GM21381 (cell line): ENCODE data around the gene SAFB.

Experiments used
- ATAC-seq: cut with Tn5 transposase; IDR thresholded peaks from one replicate; pipeline ENCODE4 v1.9.1; 2021; ENCODE audit warnings: mild to moderate bottlenecking, moderate library complexity; ENCODE audit not compliant: unreplicated experiment

SAFB gene

DNA sequence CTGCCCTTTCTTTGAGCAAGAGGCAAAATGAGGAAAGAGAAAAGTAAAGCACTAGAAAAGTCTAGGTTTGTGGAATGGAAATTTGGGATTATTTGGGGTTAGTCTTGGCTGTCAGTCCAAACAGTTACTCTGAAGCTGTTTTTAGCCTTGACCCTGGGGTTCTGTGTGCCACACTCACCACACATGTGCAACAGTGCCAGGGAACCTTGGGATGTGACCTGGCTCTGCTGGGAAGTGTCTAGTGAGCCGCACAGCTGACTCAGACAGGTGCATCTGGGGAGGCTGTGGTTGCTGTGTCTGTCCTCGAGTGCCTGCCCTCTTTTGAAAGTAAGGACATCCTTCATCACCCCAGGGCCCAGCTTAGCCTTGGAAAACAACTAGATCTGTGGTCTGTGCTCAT, 41.6 kb downstream of the SAFB start:
- no peak for ATAC-seq

DNA sequence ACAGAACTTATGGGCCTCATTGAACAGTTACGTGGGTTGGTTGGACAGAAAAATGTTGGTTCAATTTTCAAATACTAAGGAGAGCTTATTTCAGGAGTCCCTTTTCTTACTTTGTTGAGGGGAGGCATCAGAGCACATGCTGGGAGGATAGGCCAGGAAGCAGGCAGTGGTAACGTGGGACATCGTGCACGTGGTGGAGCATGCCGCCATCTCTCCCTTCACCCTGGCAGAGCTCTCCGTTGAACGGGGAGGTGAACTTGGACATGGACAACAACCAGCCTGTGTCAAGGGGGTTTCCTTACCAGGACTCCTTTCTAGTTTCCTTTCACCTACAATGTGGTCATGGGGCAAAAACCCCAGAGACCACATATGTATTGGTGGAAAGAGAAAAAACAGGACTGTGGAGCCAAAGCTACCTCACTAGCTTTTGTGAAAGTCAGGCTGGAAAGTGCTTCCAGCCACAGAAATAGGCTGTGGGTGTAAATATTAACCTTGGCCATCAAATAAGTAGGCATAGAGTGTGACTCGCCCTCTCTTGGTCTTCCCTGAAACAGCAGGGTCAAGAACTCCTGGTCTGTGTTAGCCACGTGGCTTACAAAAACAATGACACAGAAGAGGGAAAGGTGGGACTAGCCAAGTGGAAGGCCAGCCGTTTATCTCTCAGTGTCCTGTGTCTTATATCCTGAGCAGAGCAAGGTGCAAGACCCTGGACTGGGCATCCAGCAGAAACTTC, 43.1 kb downstream of the SAFB start:
- ATAC-seq = no peak

DNA sequence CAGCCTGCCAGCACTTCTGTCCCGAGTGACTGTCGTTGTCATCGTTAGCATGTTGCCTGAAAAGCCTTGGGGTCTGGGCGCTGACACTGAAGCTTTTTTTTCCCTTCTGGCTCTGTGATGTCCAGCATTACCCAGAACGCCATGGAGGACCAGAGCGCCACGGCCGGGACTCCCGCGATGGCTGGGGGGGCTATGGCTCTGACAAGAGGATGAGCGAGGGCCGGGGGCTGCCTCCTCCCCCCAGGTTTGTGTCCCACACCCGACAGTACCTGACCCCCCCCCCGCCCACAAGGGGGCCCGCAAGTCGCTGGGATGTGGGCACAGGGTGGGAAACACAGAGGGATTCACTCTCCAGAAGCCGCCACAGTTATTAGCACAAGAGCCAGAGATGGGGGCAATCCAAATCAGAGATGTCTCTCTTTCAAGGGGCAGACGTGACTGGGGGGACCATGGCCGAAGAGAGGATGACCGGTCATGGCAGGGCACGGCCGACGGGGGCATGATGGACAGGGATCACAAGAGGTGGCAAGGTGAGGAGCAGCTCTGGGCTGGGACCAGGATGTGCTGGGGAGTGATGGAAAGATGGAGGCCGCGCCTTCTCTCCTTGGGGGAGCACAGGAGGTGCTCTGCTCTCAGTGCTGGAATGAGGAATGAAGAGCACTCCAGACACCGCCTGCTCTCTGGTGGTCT, 44.2 kb downstream of the SAFB start:
- ATAC-seq = no peak

DNA sequence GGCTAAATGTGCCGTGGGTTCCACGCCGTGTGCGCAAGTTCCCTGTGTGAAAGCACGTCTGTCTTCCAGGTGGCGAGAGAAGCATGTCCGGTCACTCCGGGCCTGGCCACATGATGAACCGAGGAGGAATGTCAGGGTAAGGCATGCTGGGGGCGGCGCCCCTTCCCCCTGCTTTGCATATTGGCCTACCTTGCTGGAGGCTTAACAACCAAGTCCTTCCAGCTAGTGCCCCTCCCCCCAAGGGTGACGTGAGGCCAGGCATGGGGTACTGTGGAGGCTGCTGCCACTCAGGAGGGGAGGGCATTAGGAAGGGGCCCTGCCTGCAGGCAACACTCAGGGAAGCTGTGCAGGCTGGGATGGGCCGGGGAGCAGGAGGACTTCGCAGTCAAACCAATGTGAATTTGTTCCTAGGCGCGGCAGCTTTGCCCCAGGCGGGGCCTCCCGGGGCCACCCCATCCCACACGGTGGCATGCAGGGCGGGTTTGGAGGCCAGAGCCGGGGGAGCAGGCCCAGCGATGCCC, 44.9 kb downstream of the SAFB start:
- no peak for ATAC-seq

DNA sequence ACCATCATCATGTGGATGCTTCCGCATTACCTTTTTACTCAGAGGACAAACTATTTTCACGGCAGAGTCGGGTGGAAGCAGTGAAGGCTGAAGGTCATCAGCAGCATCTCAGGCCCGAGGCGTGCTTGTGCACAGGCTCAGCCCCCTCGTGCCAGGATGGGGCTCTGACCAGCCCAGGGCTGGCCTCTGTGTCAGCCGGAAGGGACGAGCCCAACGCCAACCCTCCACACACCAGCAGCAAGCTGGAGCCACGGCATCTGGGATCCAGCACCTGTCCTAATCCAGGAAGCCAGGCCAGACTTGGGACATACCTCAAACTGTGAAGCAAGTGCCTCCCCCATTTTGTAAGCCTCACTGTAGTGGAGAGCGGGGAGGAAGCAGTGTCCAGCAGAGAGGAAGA, 46.3 kb downstream of the SAFB start:
- ATAC-seq = no peak

DNA sequence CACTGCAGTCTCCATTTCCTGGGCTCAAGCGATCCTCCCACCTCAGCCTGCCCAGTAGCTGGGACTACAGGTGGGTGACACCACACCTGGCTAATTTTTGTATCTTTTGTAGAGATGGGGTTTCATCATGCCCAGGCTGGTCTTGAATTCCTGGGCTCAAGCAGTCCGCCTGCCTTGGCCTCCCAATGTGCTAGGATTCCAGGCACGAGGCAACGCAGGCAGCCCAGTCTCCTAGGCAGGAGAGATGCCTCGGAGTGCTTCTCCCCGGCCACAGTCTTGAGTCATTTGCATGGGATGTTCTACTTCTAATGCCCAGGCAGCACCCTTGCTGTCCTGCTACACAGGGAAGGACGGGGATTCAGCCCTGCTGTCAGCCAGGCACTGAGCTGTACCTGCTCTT, 48.7 kb downstream of the SAFB start:
- ATAC-seq = no peak

DNA sequence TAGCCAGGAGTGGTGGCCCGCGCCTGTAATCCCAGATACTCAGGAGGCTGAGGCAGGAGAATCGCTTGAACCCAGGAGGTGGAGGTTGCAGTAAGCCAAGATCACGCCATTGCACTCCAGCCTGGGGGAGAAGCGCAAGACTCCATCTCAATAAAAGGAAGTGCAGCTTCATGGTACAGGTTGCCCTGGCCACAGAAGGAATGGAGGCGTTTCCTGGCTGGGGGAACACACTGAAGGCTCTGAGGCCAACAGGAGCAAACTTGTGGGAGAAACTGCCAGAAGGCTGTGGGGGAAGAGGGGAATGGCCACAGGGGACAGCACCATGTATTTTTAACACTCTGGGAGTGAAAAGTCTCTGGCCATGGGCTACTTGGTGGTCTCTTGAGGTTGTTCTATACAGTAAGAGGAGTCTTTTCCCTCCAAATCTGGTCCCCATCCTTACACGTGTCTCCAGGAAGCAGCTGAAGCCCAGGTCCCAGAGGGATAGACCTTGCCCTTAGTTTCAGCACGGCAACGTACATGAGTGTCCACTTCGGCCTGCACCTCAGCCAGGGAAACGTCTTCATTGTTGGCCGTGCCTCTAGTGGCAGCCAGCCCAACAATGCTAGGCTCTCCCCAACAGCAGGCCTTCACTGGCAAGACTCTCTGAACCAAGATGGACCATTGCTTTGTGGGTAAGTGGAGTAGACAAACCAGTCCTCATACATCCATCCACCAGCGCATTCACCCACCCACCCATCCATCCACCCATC, 50.0 kb downstream of the SAFB start:
- no peak for ATAC-seq

DNA sequence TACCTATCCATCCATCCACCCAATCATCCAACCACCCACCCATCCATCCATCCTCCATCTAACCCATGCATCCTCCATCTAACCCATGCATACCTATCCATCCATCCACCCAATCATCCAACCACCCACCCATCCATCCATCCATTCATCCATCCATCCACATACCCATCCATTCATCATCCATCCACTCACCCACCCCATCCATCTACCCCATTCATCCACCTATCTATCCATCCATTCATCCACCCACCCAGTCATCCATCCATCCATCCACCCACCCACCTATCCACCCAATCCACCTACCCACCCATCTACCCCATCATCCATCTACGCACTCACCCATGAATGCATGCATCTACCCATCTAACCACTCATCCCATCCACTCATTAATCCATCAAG, 50.9 kb downstream of the SAFB start:
- no peak for ATAC-seq

DNA sequence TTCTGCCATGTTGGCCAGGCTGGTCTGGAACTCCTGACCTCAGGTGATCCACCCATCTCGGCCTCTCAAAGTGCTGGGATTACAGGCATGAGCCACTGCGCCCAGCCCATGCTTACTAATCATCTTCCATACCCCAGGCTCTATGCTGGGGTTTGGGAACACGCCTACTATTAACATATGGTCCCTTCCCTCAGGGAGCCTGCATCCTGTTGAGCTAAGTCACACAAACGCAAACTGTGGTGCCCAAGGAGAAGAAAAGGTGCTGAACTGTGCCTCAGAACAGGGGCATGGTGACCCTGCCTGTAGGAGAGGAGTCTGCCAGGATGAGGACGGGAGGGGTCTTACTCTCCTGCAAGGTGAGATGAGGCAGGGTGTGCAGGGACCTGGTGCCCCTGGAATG, 51.8 kb downstream of the SAFB start:
- no peak for ATAC-seq

DNA sequence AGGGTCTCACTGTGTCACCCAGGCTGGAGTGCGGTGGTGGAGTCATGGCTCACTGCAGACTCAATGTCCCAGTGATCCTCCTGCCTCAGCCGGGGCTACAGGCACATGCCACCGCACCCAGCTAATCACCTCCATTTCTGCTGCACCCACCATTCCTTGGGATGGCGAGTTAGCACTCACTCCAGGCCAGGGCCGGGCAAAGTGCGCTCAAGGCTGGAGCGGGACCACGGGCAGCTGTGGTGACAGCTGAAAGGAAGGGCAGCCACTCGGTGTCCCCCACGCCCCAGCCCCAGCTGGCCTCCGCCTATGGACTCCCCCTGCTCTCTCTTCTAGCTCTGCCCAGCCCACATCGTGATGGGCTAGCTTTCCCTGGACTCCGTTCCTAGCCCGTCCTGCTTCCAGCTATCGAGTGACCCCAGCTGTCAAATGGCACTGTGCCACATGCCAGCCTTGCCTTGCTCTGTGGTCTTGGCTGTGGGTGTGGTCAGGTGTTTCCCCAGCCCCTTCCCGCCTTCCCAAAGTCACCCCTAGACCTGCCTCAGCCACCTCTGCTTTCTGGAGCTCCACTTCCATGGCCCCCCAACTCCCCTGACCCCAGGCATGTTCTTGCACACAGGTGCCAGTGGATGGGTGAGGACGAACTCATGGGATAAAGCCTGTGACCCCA, 53.4 kb downstream of the SAFB start:
- no peak for ATAC-seq

DNA sequence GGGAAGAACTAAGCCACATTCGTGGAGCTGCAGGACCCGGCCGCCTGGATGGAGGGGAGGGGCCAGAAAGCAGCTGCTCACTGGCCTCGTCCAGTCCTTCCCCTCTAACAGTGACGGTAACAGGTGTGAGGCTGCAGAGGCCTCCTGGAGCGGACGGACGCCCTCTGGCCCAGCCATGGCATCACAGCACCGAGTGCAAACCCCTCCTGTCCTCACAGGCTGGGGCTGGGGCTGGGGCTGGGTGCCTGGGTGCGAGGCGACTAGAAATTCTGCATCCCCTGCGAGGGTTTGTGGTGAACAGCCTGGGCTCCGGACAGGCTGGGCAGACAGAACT, 53.9 kb downstream of the SAFB start:
- ATAC-seq = no peak

DNA sequence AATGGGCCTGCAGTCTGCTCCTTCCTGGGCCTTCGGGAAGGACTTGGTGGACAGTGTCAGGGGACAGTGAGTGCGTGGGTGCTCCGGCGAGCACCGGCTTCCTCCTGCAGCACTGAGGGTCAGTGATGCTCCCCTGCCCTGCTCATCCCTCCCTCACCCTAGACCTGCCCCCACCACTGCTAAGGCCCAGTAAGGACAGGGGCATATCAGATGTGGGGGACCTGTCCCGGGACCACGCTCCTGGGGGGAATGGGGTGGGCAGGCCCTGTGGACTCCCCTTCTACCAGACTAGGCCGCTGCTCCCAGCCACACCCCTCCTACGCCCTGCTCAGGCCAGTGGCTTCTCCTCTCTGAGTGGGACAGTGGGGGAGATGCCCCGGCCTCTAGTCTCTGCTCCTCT, 54.3 kb downstream of the SAFB start:
- no peak for ATAC-seq

DNA sequence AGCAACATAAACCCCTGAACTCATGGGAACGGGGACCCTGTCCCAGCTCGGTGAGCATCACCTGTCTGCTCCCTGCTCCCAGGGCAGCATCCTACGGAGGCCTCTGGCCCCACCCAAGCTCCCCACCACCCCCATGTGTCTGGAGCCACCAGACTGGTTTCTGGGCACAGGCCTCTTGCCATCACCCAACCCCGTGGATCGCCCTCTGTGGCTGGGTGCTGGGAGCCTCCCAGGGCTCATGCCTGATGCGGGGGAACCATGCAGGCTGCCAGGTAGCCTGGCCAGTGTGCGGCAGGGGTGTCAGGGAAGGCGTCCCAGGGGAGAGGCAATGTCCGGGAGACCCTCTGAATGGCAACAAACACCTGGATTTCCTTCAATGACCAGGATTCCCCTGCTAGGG, 54.7 kb downstream of the SAFB start:
- ATAC-seq = no peak

DNA sequence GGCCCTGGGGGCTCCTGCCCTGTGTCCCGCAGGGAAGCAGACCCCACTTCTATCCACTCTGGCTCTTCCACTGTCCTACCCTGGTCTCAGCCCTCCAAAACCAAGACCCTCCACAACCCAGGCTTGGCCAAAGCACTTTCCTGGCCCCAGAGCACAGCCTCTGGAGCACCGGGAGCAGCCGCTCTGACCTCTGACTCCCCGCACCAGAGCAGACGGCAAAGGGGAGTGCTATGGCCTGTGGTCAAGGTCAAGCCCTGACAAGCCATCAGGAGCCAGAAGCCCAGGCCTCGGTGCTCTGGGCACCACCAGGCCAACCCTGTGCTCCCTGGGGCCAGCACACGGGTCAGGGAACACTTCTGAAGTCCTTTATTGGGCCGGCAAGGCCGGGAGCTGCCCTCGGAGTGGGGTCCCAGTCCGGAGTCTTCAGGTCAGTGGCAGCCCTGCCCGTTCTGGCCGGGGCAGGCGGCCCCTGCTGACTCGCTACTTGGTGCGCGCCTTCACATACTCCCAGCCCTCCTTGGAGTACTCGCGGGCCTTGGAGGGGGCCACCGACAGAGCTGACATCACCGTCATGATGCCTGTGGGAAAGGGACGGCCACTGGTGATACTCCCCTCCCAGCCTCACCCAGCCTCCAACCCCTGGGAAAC, 55.3 kb downstream of the SAFB start:
- ATAC-seq = no peak

DNA sequence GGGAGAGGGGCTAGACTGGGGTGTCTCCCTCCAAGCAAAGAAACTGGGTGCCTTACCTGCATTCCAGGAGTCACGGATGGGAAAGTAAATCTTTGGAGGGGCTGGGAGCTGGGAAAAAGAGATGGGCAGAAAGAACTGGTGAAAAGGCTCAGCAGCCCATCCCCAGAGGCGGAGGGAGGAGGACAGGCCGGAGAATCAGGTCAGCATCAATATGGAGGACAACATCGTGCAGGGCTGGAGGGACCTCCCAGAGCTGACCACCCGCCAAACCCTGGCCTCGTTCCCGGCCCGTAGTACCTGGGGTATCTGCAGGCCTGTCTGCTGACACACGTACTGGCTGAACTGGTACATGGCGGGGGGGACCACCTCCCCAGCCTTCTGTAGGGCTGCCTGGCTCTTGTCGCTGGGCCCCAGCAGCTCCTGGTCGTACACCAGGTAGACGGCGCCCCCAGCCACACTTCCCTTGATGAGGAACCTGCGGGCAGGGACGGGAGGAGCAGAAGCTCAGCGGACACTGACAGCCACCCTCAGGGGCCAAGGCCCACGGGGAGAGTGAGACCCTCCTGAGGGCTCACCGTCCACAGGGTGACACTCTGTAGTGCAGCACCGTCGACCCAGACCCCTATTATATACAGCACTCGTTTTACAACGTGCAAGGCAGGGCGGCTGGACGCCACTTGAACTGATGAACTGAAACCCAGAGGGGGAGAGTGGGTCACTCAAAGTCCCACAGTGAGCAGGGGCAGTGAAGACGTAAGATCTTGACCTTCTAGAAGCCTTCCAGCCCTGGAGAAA, 56.6 kb downstream of the SAFB start:
- ATAC-seq = no peak

DNA sequence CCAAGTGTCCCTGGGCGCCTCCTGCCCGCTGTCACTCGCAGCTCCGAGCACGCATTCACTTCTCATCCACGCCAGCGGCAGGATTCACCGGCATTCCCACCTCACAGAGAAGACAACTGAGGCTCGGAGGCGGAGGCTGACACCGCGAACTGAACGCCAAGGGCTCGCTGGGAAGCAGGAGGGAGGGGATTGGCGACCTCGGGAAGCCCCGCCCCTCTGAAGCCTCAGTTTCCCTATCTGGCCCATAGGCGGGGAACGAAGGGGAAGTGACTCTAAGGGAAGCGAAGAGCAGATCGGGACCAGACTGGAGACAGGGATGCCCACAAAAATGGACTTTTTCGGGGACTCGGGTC, 57.2 kb downstream of the SAFB start:
- no peak for ATAC-seq

DNA sequence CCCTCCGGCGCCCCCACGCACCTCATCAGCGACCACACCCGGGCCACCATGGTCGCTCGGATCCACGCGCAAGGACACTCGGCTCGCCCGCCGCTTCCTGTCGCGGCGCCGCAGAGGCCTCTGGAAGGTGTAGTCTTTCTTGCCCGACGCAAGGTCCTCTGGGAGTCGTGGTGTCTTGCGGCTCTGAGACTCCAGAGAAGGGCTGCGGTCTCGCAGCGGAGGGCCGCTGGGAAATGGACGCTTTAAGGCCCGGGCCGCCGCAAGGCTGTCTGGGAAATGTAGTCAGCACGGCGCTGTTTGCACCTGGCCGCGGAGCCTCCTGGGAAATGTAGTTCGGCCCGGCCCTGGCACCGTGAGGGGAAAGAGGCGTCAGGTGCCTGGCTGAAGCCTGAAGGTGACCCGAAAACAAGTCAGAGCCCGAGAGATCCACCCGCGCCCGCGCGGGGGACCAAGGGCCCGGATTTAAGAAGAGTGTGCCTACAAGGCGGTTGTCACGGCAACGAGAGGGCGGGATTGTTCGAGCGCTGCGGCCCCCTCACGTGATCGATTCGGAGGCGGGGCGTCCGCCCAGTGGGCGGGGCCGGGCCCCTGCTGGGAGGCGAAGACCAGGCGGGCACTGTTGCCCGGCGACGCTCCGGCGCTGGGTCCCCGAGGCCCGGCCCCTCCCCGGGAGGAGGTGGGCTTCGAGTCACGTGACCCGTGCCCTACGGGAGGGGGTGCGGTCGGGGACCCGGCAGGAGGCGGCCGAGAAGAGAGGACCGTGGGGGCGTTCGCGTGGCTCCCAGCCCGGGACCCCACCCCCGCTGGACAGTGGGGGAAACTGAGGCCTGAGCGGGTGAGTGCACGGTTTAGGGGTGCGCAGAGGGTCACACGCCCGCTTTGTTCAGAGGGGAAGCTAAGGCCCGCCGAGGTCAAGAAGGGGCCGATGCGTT, 57.8 kb downstream of the SAFB start, which contains the start of the genes HSD11B1L and MICOS13:
TSS of gene HSD11B1L (plus strand) at position 591 of the 932 bp plus-strand sequence. CDS start 3,806 bp downstream, outside the sequence.
TSS of gene MICOS13 (minus strand) at position 80 of the 932 bp plus-strand sequence. CDS start at position 50, 30 bp downstream.
- ATAC-seq = peak; percentile 82

DNA sequence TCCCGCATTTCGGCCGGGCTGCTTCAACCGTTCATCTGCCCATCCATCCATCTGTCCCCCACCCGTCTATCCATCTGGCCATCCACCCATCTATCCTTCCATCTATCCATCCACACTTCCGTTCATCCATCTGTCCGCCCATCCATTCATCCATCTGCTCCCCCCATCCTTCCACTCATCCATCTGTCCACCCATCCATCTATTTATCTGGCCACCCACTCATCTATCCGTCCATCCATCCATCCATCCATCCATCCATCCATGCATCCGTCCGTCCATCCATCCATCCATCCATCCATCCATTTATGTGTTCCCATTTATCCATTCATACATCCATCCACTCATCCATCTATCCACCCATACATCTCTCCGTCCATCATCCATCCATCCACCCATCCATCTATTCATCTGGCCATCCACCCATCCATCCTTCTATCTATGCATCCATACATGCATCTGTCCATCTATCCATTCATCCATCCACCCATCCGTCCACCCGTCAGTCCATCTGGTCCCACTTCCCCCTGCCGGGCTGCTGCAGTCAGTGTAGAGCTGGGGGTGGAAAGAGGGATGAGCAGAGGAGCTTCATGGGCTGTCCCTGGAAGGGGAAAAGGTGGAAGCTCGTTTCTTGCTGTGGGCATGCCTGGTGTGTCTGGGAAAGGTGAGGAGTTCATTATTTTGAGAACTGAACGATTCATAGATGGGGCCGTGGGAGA, 58.7 kb downstream of the SAFB start:
- ATAC-seq = no peak
